GM12878 (cell line): Measurements from ENCODE around the gene BBS9. TPM values are rescaled to one million over a fixed set of nuclear protein-coding genes. Genes with fewer than 3 reads are reported as not detected.

Experiments
- CTCF ChIP-seq, 3 experiments: IDR thresholded peaks in 2 of 3; conservative IDR thresholded peaks in 1 of 3; 2 replicates each; pipeline ENCODE4 v1.5.1; 2011; ENCODE audit warnings: low read depth in 3 of 3, low read length in 3 of 3, mild to moderate bottlenecking in 3 of 3, control low read depth in 2 of 3, moderate library complexity in 2 of 3, inconsistent platforms in 1 of 3, mixed read lengths in 1 of 3; ENCODE audit not compliant: control insufficient read depth in 2 of 3, insufficient read depth in 1 of 3; ENCODE audit errors: extremely low read depth in 1 of 3
- LARP7 ChIP-seq: fragments of 450-650 bp; IDR thresholded peaks from 2 replicates; pipeline ENCODE4 v1.6.1; 2017; ENCODE audit warnings: mild to moderate bottlenecking
- NFYA ChIP-seq: IDR thresholded peaks from 2 replicates; pipeline ENCODE4 v1.6.1; 2011; ENCODE audit warnings: low read depth, mild to moderate bottlenecking, low read length, improper control_type of control experiment, borderline replicate concordance
- NFYB ChIP-seq: IDR thresholded peaks from 2 replicates; pipeline ENCODE4 v1.6.1; 2011; ENCODE audit warnings: low read depth, mild to moderate bottlenecking, low read length, improper control_type of control experiment, moderate library complexity; ENCODE audit not compliant: insufficient read depth
- TBL1XR1 ChIP-seq: IDR thresholded peaks from 2 replicates; pipeline ENCODE4 v1.6.1; 2012; ENCODE audit warnings: low read depth, low read length, improper control_type of control experiment
- ZBTB40 ChIP-seq: fragments of 450-650 bp; IDR thresholded peaks from 2 replicates; pipeline ENCODE4 v1.6.1; 2016; ENCODE audit warnings: mild to moderate bottlenecking, moderate library complexity, borderline replicate concordance
- polyA plus RNA-seq, 11 experiments: library from polyadenylated mRNA; depleted of rRNA in 4 of 11; unstranded in 6 of 11; stranded (reverse) in 5 of 11; fragments of >200 nt; fragmentation: Nextera tagmentation in 4 of 11; fragmentation: Illumina TruSeq in 1 of 11; extraction: Ambion mirVana in 4 of 11; extraction: Trizol in 1 of 11; gene quantifications; 1 replicate in 1 of 11; 2 replicates in 10 of 11; pipeline versions ENCODE4 v1.2.1 to v1.2.3, GENCODE V29; 2011 to 2016; ENCODE audit warnings: inconsistent platforms in 2 of 11, missing spikeins in 2 of 11, low read depth in 1 of 11
- total RNA-seq, 4 experiments: library from RNA; depleted of rRNA in 3 of 4; stranded (reverse); fragments of >200 nt in 3 of 4; fragmentation: Illumina TruSeq in 1 of 4; extraction: Trizol in 1 of 4; gene quantifications; 2 replicates each; pipeline versions ENCODE4 v1.2.1 to v1.2.3, GENCODE V29; 2013 to 2021

BBS9 gene
- total and polyA plus RNA-seq, 10 of the 15 experiments (the other 5 are each of a cell fraction or from before 2014, with no cell fraction given) = 1.2 to 5.6 (median 2.3) TPM

DNA sequence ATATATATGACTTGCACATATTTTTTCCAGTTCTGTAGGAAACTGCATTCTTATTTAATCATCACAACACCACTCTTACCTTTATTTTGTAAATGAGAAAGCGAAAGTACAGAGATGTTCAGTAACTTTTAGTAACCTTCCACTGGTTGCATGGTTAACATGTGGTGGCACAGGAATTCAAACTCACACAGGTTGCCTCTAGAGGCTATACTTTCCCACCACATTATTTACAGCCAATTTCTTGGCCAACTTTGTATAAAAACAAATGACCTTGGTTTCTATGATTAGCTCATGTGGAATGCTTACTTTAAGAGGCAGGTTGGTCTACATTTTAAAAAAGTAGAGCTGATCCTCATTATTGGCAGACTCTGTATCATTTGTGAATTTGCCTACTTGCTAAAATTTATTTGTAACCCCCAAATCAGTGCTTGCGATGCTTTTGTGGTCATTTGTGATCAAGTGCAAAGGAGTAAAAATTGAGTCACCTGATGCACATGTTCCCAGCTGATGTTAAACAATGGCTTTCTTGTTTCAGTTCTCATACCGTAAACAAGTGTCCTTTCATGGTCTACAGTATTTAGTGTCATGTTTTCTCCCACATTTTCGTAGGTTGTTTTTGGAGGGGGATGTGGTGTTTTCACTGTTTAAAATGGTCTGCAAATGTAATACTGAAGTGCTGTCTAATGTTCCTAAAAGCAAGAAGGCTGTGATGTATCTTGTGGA, 14.8 kb downstream of the BBS9 start (continued):
- TF ChIP-seq ZBTB40 (no peak; the same call in 1 of the 2 replicates), TBL1XR1 (no peak), NFYB (no peak), CTCF (IDR thresholded peaks at IDR 0.05 in 2 of 3, conservative IDR thresholded peaks at IDR 0.05 in 1 of 3; ENCODE audit: control insufficient read depth in 2 of 3, extremely low read depth in 1 of 3, insufficient read depth in 1 of 3, low read depth in 3 of 3, low read length in 3 of 3) (no peak), NFYA (no peak), LARP7 (no peak)
